Endothelial cell of umbilical vein (primary cell): ENCODE results near the gene SLC44A3. TPM values are rescaled to one million over a fixed set of nuclear protein-coding genes. Genes with fewer than 3 reads are reported as not detected.

Experiments
- BruUV-seq: library from RNA; stranded (reverse); fragments of 400-500 nt; replicated peaks from 2 replicates; lab custom pipeline; 2021; lab: Mats Ljungman, UMichigan
- CTCF ChIA-PET: fragments of 300-600, 350-600 bp; sonication (Branson Sonifier 250); formaldehyde crosslinking; loops from one replicate; lab custom pipeline; 2021; ENCODE audit warnings: antibody characterized with exemption, inconsistent platforms; lab: Charles Lee
- POLR2A ChIA-PET: fragments of 300-600, 350-600 bp; sonication (Branson Sonifier 250); formaldehyde crosslinking; loops from one replicate; lab custom pipeline; 2021; ENCODE audit warnings: antibody characterized with exemption, inconsistent platforms; lab: Charles Lee
- DNase-seq: peaks from one replicate; pipeline ENCODE4 v3.0.0-alpha.2; 2011; ENCODE audit warnings: low read depth, low spot score
- FAIRE-seq: peaks from 2 replicates; lab custom pipeline; 2011; peaks lifted over from hg19 to GRCh38; lab: Jason Lieb, UNC
- H2AFZ ChIP-seq: 2 replicates; pipeline ENCODE4 v1.6.0; 2012; ENCODE audit warnings: low read depth, low read length, control low read depth, inconsistent platforms
- H3K27ac ChIP-seq: 2 replicates; pipeline ENCODE4 v1.5.1; 2011; ENCODE audit warnings: low read depth, mild to moderate bottlenecking, control low read depth, low read length, moderate library complexity; ENCODE audit not compliant: insufficient read depth
- H3K27me3 ChIP-seq, 2 experiments: 2 replicates each; pipeline versions ENCODE4 v1.6.0 to v1.6.1; 2011; ENCODE audit warnings: low read length in 2 of 2, mixed read lengths in 1 of 2; ENCODE audit not compliant: control insufficient read depth in 2 of 2, insufficient read depth in 2 of 2
- H3K36me3 ChIP-seq, 2 experiments: 2 replicates in 1 of 2; 3 replicates in 1 of 2; pipeline ENCODE4 v1.5.1; 2011; ENCODE audit warnings: low read length in 2 of 2, mild to moderate bottlenecking in 1 of 2, moderate library complexity in 1 of 2; ENCODE audit not compliant: control insufficient read depth in 2 of 2, insufficient read depth in 2 of 2; ENCODE audit errors: extremely low read depth in 1 of 2
- H3K4me1 ChIP-seq: 3 replicates; pipeline ENCODE4 v1.5.1; 2011; ENCODE audit warnings: mild to moderate bottlenecking, low read length; ENCODE audit not compliant: control insufficient read depth, insufficient read depth; ENCODE audit errors: extremely low read depth
- H3K4me2 ChIP-seq: 2 replicates; pipeline ENCODE4 v1.6.1; 2011; ENCODE audit warnings: low read length, control low read depth, mixed read lengths; ENCODE audit not compliant: insufficient read depth
- H3K4me3 ChIP-seq, 3 experiments: fragments of 200-600 bp in 1 of 3; sonication (generic), shearing (Covaris generic) in 1 of 3; replicated peaks in 1 of 3; 2 replicates each; pipeline ENCODE4 v1.5.1; 2011 to 2016; ENCODE audit warnings: control low read depth in 3 of 3, low read length in 3 of 3, mild to moderate bottlenecking in 2 of 3, inconsistent platforms in 1 of 3, low read depth in 1 of 3, moderate library complexity in 1 of 3; ENCODE audit not compliant: insufficient read depth in 1 of 3
- H3K79me2 ChIP-seq: 2 replicates; pipeline ENCODE4 v1.6.0; 2012; ENCODE audit warnings: low read length, inconsistent platforms; ENCODE audit not compliant: control insufficient read depth, insufficient read depth
- H3K9ac ChIP-seq: replicated peaks from 2 replicates; pipeline ENCODE3; 2011; ENCODE audit warnings: low read length, control low read depth; ENCODE audit not compliant: insufficient read depth; ENCODE audit errors: extremely low read depth
- H3K9me1 ChIP-seq: replicated peaks from 3 replicates; pipeline ENCODE4 v1.6.0; 2011; ENCODE audit warnings: mild to moderate bottlenecking, low read length; ENCODE audit not compliant: control insufficient read depth, insufficient read depth; ENCODE audit errors: extremely low read depth
- H3K9me3 ChIP-seq: replicated peaks from 2 replicates; pipeline ENCODE4 v1.5.1; 2012; ENCODE audit warnings: low read length, inconsistent platforms; ENCODE audit not compliant: control insufficient read depth, insufficient read depth
- H4K20me1 ChIP-seq: replicated peaks from 2 replicates; pipeline ENCODE3; 2011; ENCODE audit warnings: mild to moderate bottlenecking, low read length; ENCODE audit not compliant: control insufficient read depth, insufficient read depth; ENCODE audit errors: extremely low read depth
- EZH2 ChIP-seq: IDR thresholded peaks from 2 replicates; pipeline ENCODE4 v1.6.1; 2012; ENCODE audit warnings: borderline replicate concordance, low read depth, mild to moderate bottlenecking, moderate library complexity, low read length, inconsistent platforms; ENCODE audit not compliant: severe bottlenecking
- FOS ChIP-seq: IDR thresholded peaks from 2 replicates; pipeline ENCODE4 v1.6.1; 2011; ENCODE audit warnings: mild to moderate bottlenecking, low read length, moderate library complexity, borderline replicate concordance; ENCODE audit not compliant: insufficient read depth
- GATA2 ChIP-seq: IDR thresholded peaks from 2 replicates; pipeline ENCODE4 v1.7.0; 2011; ENCODE audit warnings: low read depth, mild to moderate bottlenecking, moderate library complexity, mixed read lengths, low read length; ENCODE audit not compliant: insufficient read length, insufficient read depth
- JUN ChIP-seq: IDR thresholded peaks from 2 replicates; pipeline ENCODE4 v1.6.1; 2011; ENCODE audit warnings: borderline replicate concordance, low read depth; ENCODE audit not compliant: insufficient read length, insufficient read depth
- MYC ChIP-seq: IDR thresholded peaks from one replicate; pipeline ENCODE4 v1.6.1; 2011; ENCODE audit warnings: mild to moderate bottlenecking, low read depth, low read length
- POLR2A ChIP-seq: IDR thresholded peaks from 2 replicates; pipeline ENCODE4 v1.6.1; 2012; ENCODE audit warnings: low read depth, mild to moderate bottlenecking, control low read depth, low read length
- POLR2AphosphoS5 ChIP-seq: IDR thresholded peaks from 2 replicates; pipeline ENCODE4 v1.6.1; 2012; ENCODE audit warnings: low read depth, mild to moderate bottlenecking, control low read depth, low read length, moderate library complexity; ENCODE audit not compliant: insufficient read depth
- dilution Hi-C: fragments of 300-500 bp; cut with MboI; formaldehyde crosslinking; loops from one replicate; pipeline ENCODE4 v1.15.0; 2019; ENCODE audit warnings: low sequenced_read_pairs; ENCODE audit not compliant: extremely low pct_ligation_motif_present
- intact Hi-C: fragments of 100-400 bp; cut with micrococcal nuclease; formaldehyde crosslinking; loops from one replicate; pipeline ENCODE4 v1.10.0; 2022
- polyA plus RNA-seq, 4 experiments: library from polyadenylated mRNA; depleted of rRNA in 3 of 4; stranded (reverse) in 3 of 4; unstranded in 1 of 4; fragments of >200 nt; gene quantifications; 2 replicates each; pipeline versions ENCODE4 v1.2.1 to v1.2.3, GENCODE V29; 2011 to 2012; ENCODE audit warnings: missing spikeins in 1 of 4
- total RNA-seq: library from RNA; stranded (reverse); gene quantifications from 2 replicates; pipeline ENCODE4 v1.2.3, GENCODE V29; 2021
- TF ChIP-seq, protein P1 (sequence below): IDR thresholded peaks from 2 replicates; pipeline ENCODE4 v1.6.1; 2011; ENCODE audit not compliant: insufficient read depth, insufficient read length
- TF ChIP-seq, protein P2 (sequence below), 2 donors: IDR thresholded peaks; 1 replicate in 1 of 2; 2 replicates in 1 of 2; pipeline ENCODE4 v1.5.1; 2011; ENCODE audit warnings: low read length in 2 of 2, mild to moderate bottlenecking in 2 of 2, moderate library complexity in 2 of 2, control low read depth in 1 of 2, inconsistent platforms in 1 of 2, low read depth in 1 of 2; ENCODE audit not compliant: insufficient read depth in 1 of 2; ENCODE audit errors: extremely low read depth in 1 of 2

SLC44A3 gene
- total and polyA plus RNA-seq, 2 donors (not counting 3 experiments of a cell fraction or from before 2014, with no cell fraction given) = 0.29 to 0.42 TPM

DNA sequence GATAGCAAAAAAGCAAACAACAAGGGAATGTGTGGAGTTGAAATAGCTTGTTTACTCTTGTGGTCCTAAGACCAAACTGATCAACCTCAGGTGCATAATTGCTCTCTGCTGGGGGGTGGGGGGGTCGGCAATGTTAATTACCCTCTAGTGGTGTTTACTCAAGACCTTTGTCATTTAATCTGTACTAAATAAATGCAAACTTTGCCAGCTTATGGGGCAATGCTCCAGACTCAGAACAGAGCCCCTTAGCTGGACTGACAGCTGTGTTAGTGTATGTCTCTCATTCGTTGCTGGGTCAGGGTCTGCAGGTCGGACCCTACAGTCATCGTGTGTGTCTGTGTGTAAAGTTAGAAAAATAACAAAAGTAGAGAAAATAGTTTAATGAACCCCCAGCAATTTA, 7.2 kb upstream of the SLC44A3 start:
- ChIA-PET CTCF (interaction anchor here (1.0 to 2.6 kb wide), 4 partner anchors 16 to 230 kb away, joined by 3 to 11 read pairs (median 6); no protein-coding TSS in a partner anchor), POLR2A (interaction anchor here (0.5 kb wide), 1 partner anchor 851 kb away, joined by 3 read pairs; no protein-coding TSS in a partner anchor)
- no peak overlapping the region for H3K27ac ChIP-seq
- no peaks in the 10 kb centered on the region for H4K20me1 ChIP-seq
- no peak overlapping the region for H3K9ac ChIP-seq
- H3K4me2 ChIP-seq = no peak overlapping the region
- DNase-seq (no peak), FAIRE-seq (no peak)
- H3K27me3 ChIP-seq = peaks cover 36 to 39% of the 10 kb centered on the region in 2 experiments
- no peaks in the 10 kb centered on the region for H3K36me3 ChIP-seq
- peaks cover 5% of the 10 kb centered on the region for H3K4me1 ChIP-seq
- TF ChIP-seq JUN (no peak), EZH2 (no peak), GATA2 (no peak), FOS (no peak), MYC (no peak), POLR2AphosphoS5 (no peak), POLR2A (no peak)
- TF ChIP-seq, protein P1, sequence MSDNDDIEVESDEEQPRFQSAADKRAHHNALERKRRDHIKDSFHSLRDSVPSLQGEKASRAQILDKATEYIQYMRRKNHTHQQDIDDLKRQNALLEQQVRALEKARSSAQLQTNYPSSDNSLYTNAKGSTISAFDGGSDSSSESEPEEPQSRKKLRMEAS = no peak
- TF ChIP-seq, protein P2, sequence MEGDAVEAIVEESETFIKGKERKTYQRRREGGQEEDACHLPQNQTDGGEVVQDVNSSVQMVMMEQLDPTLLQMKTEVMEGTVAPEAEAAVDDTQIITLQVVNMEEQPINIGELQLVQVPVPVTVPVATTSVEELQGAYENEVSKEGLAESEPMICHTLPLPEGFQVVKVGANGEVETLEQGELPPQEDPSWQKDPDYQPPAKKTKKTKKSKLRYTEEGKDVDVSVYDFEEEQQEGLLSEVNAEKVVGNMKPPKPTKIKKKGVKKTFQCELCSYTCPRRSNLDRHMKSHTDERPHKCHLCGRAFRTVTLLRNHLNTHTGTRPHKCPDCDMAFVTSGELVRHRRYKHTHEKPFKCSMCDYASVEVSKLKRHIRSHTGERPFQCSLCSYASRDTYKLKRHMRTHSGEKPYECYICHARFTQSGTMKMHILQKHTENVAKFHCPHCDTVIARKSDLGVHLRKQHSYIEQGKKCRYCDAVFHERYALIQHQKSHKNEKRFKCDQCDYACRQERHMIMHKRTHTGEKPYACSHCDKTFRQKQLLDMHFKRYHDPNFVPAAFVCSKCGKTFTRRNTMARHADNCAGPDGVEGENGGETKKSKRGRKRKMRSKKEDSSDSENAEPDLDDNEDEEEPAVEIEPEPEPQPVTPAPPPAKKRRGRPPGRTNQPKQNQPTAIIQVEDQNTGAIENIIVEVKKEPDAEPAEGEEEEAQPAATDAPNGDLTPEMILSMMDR (IDR thresholded peaks at IDR 0.05; ENCODE audit: extremely low read depth in 1 of 2, insufficient read depth in 1 of 2, low read depth in 1 of 2, low read length in 2 of 2) = no peak
- intact Hi-C loops = no loop called here
- no peak overlapping the region for H2AFZ ChIP-seq
- no peak overlapping the region for H3K4me3 ChIP-seq
- dilution Hi-C loops = loop anchor here (25.0 kb wide), 1 partner anchor 276 kb away; the partner anchor contains the start of gene F3
- BruUV-seq = no TSS peak
- H3K9me1 ChIP-seq = no peaks in the 10 kb centered on the region
- H3K9me3 ChIP-seq = no peaks in the 10 kb centered on the region
- no peaks in the 10 kb centered on the region for H3K79me2 ChIP-seq
